A204.1 (cell line): ENCODE data around the gene TSHZ2.
"Not testable (repeated sequence)": the region's sequence is repeated elsewhere in the genome, so short reads cannot be mapped to it uniquely, and the experiment has no call there.

Experiments
- FAIRE-seq: peaks from 2 replicates; lab custom pipeline; 2012; peaks lifted over from hg19 to GRCh38; lab: Jason Lieb, UNC

TSHZ2 gene

DNA sequence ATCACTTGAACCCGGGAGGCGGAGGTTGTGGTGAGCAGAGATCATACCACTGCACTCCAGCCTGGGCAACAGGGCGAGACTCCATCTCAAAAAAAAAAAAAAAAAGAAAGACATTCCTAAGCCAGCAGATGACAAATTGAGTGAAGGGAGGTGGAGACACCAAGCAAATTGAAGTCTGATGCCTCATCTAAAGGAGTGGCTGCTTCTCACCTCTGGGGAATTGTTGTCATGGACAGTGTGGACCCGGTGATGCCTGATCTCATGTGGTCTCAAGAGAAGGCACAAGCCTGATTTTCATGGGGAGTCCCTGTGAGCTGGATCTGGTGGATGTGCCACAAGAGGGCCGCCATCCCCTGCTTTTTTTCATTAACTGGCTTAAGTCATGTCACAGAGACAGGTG, 349.4 kb downstream of the TSHZ2 start:
- no peak for FAIRE-seq

DNA sequence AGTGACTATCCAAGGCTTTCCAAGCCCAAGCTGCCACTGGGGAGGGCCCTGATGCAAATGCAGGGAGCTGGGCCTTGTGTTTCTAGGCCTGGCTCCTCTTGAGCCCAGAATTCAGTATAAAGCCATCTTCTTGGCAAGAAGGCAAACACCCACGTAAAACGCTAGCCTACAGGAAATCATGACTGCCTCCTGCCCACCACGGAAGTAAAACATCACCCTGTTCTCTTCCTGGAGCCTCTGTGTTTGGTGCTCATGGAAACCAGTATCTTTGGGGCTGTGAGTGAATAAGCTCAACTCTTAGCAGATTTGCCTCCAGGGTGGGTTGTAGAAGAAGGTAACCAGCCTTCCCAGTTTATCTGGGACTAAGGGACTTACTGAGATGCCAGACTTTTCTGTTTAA, 350.5 kb downstream of the TSHZ2 start:
- FAIRE-seq = no peak

GRCh38 chr20:53323460-53323859, 351.3 kb downstream of the TSHZ2 start:
- not testable (repeated sequence) for FAIRE-seq

DNA sequence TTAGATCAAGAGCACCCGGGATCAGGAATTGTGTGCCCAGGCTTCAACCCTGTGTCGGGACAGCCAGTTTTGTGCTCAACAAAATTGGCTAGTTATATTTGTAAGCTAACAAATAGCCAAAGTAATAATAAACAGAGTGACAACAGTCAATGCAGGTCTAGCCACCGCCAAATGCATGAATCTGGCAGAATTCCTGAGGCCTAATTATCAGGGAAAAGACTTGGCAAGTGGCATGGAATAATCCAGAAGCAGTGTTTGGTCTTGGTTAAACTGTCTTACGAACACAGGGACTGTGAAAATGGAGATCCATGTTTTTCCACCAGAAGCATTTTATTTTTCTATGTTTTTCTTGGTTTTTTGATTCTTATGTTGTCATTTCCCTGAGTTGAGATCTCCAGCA, 352.7 kb downstream of the TSHZ2 start:
- no peak for FAIRE-seq

GRCh38 chr20:53328961-53329360, 356.8 kb downstream of the TSHZ2 start:
- no peak for FAIRE-seq

- no peak for FAIRE-seq
These were observed 357.6 kb downstream of the TSHZ2 start for GRCh38 chr20:53329781-53330180.

GRCh38 chr20:53330601-53331140, 358.5 kb downstream of the TSHZ2 start:
- no peak for FAIRE-seq

- no peak for FAIRE-seq
These were observed 359.2 kb downstream of the TSHZ2 start for GRCh38 chr20:53331151-53331973.

- FAIRE-seq = no peak
These were observed 360.1 kb downstream of the TSHZ2 start for GRCh38 chr20:53332022-53332837.

DNA sequence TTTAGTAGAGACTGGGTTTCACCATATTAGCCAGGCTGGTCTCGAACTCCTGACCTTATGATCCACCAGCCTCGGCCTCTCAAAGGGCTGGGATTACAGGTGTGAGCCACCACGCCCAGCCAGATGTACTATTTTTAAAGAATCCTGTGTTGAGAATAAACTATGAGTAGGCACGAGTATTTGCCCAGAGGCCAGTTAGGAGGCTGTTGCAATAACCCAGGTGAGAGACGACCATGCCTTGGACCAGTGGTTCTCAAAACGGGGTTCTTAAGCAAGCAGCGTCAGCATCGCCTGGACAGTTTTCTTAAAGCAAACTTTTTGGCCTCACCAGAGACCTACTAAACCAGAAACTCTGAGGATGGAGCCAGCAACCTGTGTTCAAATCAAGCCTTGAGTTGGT, 362.7 kb downstream of the TSHZ2 start:
- FAIRE-seq = no peak

DNA sequence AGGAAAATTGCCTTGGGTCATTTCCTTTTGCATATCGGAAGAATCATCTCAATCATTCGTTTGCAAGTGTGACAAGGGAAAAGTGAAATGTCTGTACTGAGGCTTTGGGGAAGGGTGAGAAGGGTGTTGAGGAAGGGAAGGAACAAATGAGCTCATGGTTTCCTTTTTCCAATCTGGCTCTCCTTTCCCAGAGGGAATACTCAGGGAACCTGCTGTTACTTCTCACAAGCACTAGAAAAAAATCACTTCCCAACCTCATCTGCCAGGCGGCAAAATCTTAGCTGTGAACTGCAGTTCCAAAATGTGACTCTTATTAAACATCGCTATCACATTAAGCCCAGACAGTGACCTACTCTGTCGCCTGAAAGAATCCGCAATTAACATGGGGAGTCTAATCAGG, 363.4 kb downstream of the TSHZ2 start:
- no peak for FAIRE-seq

DNA sequence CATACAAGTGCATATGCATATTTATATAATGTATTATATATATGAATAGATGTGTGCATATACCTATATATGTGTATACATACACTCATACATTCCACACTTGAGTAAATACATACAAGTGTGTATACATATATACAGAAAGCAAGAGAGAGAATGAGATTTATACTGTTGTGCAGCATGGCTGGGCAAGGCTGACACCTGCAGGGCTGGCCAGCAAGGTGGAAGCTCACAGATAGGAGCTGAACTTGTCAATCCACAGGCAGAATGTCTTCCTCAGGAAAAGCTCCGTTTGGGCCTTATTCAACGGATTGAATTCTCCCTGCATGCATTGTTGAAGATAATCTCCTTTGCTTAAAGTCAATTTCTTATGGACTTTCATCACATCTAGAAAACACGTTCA, 364.7 kb downstream of the TSHZ2 start:
- FAIRE-seq = no peak

- no peak for FAIRE-seq
These were observed 365.4 kb downstream of the TSHZ2 start for GRCh38 chr20:53337390-53338101.

DNA sequence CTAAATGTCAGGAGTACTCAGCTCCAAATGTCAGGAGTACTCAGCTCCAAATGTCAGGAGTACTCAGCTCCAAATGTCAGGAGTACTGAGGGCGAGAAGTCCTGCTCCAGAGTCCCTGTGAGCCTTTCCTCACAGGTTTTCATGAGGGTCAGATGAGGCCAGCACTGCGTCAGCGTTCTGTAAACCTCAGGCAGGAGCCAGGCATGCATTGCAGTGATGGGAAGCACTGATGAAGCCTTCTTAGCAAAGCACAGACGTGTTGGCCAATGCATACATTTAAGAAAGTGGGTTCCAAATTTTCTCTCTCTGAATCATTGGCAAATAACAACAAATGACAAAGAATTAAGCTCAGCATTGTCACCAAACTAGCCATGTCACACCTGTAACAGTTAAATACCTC, 366.6 kb downstream of the TSHZ2 start:
- FAIRE-seq = no peak

GRCh38 chr20:53342429-53342828, 370.3 kb downstream of the TSHZ2 start:
- FAIRE-seq = no peak

GRCh38 chr20:53343448-53343847, 371.3 kb downstream of the TSHZ2 start:
- FAIRE-seq = no peak

- no peak for FAIRE-seq
These were observed 372.7 kb downstream of the TSHZ2 start for GRCh38 chr20:53344891-53345290.

GRCh38 chr20:53345536-53346334, 373.6 kb downstream of the TSHZ2 start:
- FAIRE-seq = no peak

DNA sequence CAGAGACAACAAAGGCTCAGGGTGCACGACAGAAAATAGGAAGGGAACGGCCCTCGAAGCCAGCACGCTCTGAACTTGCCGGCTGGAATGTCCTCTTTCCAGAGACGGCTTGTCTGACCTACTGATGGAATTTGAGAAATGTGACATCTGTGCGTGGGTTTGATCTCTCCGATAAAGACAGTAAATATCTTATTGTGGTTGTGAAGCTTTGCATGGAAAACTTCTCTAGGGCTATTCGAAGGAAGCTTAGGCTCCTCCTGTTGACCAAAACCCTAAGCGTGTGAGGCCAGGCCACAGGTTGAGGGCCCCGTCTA, 374.1 kb downstream of the TSHZ2 start:
- no peak for FAIRE-seq

DNA sequence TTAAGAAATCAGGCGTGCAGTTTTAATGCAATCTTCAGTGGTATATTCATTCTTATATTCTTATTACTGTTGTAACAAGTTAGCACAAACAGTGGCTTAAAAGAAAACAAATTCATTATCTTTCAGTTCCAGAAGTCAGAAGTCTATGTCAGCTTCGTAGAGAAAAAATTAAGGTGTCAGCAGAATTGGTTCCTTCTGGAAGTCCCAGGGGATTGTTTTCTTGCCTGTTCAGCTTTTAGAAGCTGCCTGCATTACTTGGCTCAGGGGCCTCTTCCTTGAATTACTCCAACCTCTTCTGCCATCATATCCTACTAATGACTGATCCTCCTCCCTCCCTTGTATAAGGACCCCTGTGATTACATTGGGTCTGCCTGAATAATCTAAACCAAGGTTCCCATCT, 377.6 kb downstream of the TSHZ2 start:
- no peak for FAIRE-seq

DNA sequence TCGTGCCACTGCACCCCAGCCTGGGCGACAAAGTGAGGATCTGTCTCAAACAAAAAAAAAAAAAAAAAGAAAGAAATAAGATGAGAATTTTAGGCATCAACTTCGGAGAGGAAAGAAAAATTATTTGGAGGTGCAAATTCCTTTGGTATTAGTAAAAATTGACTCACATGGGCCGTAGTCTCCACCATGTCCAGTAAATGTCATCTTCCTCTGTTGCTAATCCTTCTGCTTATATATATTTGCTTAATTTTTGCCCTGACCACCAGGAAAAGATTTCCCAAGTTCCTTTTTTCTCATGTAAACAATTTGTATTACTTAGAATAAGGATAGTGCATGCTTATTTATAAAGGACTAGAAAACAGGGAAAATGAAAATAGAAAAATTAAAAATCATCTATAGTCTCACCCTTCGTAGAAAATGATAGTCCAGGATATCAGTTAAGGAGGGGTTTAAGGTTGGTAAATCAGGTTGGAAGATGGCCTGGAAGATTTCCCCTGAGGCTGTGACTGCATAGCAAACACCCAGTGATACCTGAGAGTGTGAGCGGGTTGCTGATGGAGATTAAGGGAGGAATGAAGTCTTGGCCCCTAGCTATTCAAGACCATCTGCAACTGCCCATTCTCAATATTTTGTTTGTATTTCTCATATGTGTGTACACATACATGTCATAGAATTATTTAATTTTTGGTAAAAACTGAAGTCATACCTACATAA, 380.7 kb downstream of the TSHZ2 start:
- no peak for FAIRE-seq
